ENCODE results near the gene ITFG1.
A peak's percentile ranks its signal among the peaks of the same experiment; 100 is the strongest.
"Not testable (repeated sequence)": the region's sequence is repeated elsewhere in the genome, so short reads cannot be mapped to it uniquely, and the experiment has no call there.

ITFG1 gene

DNA sequence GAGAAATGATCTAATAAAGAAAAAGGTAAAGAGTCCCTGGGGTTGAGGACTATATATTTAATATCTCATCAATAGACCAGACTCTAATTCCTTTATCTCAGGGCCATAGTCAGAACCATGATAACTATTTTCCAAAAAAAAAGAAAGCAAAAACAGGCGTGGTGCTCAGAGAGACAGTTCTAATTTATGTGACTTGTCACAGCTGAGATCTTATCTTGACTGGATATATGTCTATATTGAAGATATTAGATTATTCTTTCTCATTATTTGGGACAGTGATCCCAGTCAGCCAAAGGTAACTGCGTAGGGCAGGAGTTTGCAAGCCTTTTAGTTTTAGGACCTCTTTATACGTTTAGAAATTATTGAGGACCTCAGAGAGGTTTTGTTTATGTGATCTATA, 52.4 kb downstream of the ITFG1 start:
- DNase-seq = no peak

DNA sequence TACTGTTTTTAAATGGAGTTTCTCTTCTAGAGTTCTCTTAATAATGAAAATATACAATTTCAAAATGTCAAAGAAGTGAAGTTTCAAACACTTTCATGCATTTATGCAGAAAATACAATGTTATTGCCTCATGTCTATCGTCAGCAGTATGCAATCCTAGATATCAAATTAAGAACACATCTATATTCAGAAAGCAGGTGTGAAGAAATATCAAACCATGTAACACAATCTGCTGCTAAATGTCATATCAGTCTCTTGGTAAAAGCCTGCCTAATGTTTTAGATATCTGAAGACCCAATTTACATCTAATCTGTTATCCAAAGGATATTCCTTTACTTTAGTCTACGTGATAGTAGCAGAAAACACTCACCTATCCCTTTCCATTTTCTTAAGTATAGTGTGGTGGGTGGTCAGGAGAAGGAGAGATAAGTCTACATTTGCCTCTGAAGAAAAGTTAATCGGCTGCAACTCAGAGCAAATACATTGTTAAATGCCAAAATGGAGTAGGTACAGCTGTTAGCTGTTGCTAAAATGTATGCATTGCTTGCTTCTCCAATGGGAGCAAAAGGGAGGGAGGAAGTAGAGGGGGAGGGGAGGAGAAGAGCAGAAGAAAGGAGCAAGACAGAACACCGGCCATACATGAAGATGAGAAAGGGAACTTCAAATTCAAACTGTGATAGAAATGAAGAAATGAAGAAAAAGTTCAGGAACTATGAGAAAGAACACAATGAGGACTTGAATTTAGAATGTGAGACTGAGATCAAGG, 64.9 kb downstream of the ITFG1 start:
- DNase-seq = no peak

DNA sequence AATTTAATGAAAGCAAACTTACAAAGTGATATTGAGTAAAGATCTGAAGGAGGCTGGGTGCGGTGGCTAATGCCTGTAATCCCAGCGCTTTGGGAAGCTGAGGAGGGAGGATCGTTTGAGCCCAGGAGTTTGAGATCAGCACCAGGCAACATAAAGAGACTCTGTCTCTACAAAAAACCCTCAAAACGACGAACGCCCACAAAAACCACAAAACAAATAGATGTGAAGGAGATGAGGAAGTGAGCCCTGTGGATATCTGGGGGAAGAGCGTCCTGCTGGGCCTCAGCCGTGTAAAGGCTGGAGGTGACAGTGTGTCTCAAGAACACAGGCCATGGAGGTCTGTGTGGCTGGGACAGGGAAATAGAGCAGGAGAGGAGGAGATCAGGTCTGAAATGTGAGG, 68.8 kb downstream of the ITFG1 start:
- peak; percentile 3 for DNase-seq

DNA sequence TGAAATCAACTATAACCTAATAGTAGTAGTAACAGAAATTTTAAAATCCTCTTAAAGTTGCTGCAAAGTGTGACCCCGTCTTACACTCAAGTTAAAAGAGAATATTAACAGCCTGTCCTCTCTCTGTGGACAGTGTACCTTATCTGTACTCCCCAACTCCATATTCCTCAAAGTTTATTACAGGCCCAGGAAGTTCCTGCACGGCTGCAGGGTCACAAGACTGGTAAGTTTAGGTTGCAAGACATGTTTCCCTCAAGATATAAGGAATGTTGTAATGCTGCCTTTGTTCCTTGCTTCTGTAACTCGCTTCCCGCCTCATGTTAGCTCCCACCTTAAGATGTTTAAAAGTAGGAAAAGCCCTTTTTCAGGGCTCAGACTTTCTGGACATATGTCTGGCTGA, 72.2 kb downstream of the ITFG1 start:
- no peak for DNase-seq

DNA sequence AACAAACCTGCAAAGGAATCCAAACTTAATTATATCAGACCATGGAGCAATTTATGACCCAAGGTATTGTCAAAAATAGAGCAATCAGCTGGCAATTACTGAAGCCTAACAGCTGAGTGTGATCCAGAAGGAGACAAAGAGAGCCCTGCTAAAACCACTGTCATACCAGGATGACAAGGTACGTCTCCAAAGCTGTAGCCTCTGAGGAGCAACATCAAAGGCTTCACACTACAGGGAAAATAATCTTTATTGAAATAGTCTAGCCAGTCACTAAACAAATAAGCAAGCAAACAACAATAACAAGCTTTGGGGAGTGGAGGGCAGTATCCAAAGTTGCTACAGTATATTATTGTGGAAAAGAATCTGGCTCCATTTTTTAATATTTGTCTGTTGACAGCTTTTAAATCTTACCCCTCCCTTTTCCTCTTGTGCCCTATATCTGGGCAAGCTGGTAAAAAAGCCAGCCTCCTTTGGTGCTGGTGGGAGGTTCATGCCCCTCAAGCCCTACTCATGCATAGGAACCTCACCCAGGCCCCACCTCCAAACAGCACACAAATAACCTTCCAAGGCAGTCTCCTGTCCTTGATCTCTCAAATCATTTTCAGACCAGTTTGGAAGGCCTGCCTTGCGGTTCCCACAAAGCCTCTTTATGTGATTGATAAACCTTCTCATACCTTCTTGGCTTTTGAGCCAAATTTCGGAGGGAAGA, 73.7 kb downstream of the ITFG1 start:
- no peak for DNase-seq

DNA sequence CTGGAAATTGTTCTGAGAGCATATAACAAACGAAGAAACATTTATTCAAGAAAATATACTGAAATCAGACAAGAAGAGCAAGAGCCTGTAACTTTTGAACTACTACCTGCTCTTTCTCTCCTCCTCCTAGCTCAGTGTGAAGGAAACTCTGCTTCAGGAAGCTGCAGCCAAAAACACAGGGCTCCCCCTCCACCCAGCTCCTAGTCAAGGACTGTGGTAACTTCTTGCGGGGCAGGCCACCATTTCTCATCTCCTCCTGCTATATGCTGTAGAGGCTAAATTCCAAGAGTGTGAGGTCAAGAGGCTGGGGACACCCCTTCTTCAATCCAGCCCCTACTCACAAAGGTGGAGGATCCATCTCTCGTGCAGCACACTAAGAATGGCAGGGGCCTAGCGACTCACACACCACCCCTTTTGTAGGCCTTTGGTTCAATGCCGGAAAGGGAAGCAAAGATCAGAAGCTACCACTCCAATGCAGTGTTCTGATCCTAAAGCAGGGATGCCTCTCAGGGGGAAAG, 74.6 kb downstream of the ITFG1 start:
- DNase-seq = no peak

DNA sequence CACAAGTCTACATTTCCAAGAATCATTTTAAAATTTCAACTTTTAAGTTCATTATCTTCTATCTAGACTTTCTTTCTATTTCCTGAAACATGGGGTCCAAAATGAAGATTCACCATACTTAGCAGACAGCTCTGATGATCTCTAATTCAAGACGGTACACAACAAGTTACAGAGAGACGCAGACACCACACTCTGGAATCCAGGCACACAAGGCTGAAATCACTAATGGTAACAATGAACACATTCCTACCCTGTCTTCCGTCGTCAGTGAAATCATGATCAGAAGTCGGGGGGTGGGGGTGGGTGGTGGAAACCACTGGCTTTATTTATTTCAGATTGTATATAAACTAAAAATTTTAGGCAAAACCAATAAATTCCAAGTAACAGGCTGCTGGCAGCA, 78.5 kb downstream of the ITFG1 start:
- DNase-seq = no peak

DNA sequence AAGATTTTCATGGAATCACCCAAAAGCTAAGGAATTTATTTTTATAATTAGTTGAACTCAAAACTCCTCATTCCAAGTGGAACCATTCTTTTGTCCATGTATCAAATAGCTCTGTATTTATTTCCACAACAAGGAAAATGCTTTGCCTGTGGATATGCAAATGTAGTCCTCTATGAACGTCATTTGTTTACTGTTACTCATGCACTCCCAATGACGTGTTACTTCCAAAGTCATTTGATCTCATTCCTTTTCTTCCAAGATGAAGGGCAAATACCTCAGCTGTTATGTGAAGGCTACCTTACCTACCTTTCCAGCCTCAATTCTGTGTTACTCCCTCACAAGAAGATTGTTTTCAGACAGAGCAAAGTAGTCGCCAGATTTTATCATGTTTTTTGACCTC, 83.7 kb downstream of the ITFG1 start:
- DNase-seq = no peak

DNA sequence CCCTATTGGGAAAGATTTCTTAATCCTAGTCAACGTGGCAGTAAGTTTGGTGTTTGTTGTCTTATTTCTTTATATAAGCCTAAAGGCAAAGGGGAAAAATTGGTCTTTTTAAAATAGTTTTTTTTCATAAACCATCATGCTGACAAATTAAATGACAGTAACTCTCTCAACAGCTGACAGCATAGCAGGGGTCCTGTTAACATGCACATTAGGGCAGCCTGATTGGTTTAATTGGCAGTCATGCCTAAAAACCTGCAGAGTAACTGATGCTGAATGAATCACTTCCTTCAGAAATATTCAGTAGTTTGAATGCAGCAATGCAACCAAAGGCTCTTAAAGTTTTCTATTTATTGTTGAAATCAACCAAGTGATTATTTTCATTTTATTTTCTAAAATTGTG, 85.4 kb downstream of the ITFG1 start:
- DNase-seq = no peak

DNA sequence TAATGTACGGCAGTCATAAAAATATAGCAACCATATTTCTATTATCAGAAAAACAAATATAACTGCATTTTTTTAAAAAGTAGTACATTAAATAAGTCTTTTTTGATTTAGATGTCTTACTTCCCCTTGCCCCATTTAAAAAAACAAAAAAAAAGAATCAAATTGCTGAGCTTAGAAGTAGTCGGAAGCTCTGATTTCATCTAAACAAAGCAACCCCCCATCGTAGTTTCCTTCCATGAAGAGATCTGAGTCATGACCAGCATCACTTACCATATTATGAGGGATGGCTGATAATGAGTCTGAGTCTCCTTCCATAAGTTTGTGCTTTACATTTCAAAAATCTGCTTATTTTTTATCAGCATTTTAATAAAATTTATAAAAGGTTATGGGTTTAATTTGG, 86.2 kb downstream of the ITFG1 start:
- DNase-seq = no peak

DNA sequence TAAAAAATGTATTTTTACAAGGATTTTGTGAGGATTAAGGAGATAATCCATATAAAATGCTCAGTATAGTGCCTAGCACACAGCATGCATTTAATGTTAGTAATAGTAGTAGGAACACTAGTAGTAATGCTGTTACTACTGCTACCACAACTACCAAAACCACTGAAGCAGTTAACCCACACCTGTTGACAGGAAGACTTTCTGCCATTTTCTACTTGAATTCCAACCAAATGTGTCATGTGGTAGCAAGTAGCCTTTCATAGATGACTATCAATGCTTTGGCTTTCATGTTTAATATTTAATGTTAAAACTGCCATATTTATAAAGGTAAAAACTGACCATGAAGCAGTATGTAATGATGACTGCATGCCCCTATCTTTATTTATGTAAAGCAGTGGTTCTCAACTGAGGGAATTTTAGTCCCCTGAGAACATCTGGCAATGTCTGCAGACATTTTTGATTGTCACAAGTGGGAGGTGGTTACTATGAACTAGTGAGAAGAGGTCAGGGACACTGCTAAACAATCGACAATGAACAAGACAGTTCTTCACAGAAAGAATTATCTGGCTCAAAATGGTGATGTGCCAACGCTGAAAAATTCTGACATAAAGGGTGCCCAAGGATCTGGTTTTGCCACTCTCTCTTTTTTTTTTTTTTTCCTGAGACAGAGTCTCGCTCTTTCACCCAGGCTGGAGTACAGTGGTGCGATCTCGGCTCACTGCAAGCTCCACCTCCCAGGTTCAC, 89.4 kb downstream of the ITFG1 start:
- DNase-seq = no peak

DNA sequence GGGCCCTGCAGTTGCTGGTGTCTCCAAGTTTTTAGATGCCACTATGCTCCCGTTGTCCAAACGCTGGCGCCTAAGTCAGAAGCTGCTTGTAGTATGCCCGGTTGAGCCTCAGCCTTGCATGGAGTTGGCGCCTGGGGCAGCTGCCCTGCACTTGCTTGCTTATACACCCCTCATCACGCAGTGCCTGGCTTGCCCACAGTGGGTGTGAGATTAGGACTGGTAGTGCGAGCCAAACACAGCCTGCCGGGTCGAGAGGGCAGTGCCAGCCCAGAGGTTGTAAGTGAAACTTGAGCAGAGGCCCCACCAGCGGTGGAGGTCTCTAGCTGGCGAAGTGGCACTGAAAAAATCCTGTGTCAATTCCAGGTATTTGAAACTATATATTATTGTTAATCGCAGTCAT, 90.3 kb downstream of the ITFG1 start:
- no peak for DNase-seq

DNA sequence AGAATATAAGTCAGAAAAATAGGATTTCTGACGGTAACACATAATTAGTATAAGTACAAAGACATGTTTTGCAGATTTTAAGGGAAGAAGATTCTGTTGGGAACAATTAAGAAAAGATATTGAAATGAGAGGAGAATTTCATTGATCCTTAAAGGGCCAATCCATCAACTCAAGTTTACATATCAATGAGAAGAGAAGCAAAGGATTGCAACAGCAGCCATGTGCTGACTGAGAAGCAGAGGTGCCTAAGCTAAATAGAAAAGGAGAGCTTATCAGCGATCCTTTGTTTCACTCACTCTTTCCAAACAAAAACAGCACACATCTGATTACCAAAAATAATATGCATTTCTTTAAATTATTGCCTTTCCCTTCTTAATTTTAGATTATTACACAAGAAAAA, 94.6 kb downstream of the ITFG1 start:
- DNase-seq = no peak

DNA sequence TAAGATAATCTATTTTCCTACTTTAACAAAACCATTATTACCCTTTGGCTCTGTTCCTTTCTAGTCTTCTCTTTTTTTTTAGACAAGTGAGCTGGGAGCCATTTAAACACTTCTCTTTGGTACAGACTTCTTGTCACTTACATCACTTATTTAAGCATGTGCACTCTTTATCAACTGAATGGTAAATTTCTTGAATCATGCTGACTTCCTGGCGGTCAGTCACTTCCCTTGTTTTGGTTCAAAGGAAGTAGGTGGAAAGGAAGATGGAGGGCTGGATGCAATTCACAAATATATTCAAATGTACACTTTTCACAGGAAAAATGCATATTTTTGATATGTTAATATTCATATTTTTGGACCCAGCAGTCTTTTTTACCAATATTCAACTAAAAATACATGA, 97.1 kb downstream of the ITFG1 start:
- DNase-seq = no peak

DNA sequence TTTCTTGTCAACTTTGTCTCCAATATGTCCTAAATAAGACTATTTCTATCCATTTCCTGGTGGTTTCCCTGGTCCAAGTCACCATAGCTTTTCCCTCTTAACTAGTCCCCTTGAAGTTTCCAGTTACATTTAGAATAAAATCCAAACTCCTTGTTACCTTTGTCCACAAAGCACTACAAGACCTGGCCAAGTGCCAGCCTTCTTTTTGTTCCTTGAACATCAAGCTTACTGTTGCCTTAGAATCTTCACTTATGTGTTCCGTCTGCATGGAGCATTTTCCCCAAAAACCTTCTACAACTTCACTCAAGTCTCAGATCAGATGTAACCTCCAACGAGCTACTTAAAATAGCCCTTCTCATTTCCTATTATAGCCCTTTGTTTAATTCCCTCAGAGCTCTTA, 101.4 kb downstream of the ITFG1 start:
- no peak for DNase-seq

DNA sequence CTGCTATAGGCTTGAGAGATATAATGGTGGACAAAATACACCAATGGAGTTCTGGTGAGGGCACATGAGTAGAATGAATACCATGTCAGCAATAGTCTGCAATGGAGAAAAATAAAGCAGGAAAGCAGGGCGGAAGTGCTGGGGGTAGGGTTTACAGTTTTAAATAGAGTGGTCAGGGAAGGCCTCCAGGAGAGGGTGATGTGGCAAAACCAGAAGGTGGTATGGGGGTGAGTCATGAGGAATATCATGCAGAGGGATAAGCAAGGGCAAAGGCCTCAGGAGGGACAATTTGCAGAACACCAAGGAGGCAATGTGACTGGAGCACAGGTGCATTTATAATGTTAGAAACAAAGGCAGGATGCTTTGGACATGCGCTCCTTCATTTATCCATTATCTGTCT, 102.0 kb downstream of the ITFG1 start:
- DNase-seq = no peak

DNA sequence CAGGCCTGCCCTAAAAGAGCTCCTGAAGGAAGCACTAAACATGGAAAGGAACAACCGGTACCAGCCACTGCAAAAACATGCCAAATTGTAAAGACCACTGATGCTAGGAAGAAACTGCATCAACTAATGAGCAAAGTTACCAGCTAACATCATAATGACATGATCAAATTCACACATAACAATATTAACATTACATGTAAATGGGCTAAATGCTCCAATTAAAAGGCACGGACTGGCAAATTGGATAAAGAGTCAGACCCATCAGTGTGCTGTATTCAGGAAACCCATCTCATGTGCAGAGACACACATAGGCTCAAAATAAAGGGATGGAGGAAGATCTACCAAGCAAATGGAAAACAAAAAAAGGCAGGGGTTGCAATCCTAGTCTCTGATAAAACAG, 111.8 kb downstream of the ITFG1 start:
- DNase-seq = not testable (repeated sequence)

DNA sequence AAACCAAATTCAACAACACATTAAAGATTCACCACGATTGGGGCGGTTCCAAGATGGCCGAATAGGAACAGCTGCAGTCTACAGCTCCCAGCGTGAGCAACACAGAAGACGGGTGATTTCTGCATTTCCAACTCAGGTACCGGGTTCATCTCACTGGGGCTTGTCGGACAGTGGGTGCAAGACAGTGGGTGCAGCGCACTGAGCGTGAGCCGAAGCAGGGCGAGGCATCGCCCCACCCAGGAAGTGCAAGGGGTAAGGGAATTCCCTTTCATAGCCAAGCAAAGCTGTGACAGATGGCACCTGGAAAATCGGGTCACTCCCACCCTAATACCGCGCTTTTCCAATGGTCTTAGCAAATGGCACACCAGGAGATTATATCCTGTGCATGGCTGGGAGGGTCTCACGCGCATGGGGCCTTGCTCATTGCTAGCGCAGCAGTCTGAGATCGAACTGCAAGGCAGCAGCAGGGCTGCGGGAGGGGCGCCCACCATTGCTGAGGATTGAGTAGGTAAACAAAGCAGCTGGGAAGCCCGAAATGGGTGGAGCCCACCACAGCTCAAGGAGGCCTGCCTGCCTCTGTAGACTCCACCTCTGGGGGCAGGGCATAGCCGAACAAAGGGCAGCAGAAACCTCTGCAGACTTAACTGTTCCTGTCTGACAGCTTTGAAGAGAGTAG, 113.7 kb downstream of the ITFG1 start:
- DNase-seq = not testable (repeated sequence)

DNA sequence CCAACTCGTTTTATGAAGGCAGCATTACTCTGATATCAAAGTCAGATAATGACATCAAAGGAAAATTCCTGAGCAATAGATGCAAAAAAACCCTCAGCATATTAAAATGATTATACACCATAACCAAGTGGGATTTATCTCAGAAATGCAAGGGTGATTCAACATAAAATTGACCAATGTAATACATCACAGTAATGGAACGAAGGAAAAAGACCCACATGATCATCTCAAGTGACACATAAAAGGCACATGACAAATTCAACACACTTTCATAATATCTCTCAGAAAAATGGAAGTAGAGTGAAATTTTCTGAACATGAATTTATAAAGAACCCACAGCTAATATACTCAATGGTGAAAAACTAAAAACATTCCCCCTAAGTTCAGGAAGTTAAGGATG, 118.8 kb downstream of the ITFG1 start:
- no peak for DNase-seq

DNA sequence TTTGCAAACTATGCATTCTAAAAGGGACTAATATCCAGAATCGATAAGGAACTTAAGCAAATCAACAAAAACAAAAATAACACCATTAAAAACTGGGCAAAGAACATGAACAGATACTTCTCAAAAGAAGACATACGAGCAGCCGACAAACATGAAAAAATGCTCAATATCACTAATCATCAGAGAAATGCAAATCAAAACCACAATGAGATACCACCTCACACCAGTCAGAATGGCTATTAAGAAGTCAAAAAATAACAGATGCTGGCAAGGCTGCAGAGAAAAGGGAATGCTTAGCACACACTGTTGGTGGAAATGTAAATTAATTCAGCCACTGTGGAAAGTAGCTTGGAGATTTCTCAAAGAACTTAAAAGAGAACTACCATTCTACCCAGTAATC, 130.3 kb downstream of the ITFG1 start:
- DNase-seq = not testable (repeated sequence)

DNA sequence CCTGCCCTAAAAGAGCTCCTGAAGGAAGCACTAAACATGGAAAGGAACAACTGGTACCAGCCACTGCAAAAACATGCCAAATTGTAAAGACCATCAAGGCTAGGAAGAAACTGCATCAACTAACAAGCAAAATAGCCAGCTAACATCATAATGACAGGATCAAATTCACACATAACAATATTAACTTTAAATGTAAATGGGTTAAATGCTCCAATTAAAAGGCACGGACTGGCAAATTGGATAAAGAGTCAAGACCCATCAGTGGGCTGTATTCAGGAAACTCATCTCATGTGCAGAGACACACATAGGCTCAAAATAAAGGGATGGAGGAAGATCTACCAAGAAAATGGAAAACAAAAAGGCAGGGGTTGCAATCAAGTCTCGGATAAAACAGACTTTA, 136.6 kb downstream of the ITFG1 start:
- DNase-seq = not testable (repeated sequence)

DNA sequence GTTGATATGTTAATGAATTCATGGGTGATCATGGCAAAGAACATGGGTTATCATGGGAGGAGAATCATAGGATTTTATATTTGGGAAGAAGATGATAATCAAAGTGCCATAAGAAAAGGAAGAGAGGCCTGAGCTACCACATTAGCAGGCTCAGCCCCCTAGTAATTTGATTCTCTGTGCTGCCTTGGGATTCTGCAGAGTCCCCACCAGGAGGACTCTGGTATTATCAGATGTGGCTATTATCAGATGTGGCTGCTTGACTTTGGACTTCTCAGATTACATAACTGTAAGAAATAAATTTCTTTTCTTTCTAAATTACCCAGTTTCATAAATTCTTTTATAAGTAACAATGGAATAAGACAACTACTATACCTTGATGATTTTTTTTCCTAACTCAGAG, 137.6 kb downstream of the ITFG1 start:
- DNase-seq = no peak

Data from CD4-positive, alpha-beta T cell treated with Interleukin-10 for 1 hour (primary cell).